CD4-positive, alpha-beta memory T cell (primary cell): Measurements from ENCODE around the gene BTBD3. TPM values are rescaled to one million over a fixed set of nuclear protein-coding genes. Genes with fewer than 3 reads are reported as not detected.

Experiments
- CTCF ChIA-PET: fragments of 350-600 bp; sonication (Branson Sonifier 250); formaldehyde crosslinking; loops from one replicate; lab custom pipeline; 2021; ENCODE audit warnings: inconsistent platforms; ENCODE audit not compliant: partially characterized antibody; lab: Charles Lee
- POLR2A ChIA-PET: fragments of 350-600 bp; sonication (Branson Sonifier 250); formaldehyde crosslinking; loops from one replicate; lab custom pipeline; 2021; ENCODE audit not compliant: partially characterized antibody; lab: Charles Lee
- DNase-seq, 5 donors: peaks; one replicate each; pipeline versions ENCODE4 v3.0.0 to v3.0.0-alpha.2; 2020 to 2022; ENCODE audit warnings: mixed read lengths in 1 of 5
- H3K27ac ChIP-seq: one replicate; pipeline ENCODE4 v1.7.0; 2013; ENCODE audit warnings: low read depth, low read length
- H3K27me3 ChIP-seq: 2 replicates; pipeline ENCODE4 v1.7.0; 2013; ENCODE audit warnings: mild to moderate bottlenecking, low read length, moderate library complexity; ENCODE audit not compliant: insufficient read depth
- H3K36me3 ChIP-seq: 2 replicates; pipeline ENCODE4 v1.7.0; 2013; ENCODE audit warnings: mild to moderate bottlenecking, low read length, moderate library complexity; ENCODE audit not compliant: insufficient read depth
- H3K4me1 ChIP-seq: 2 replicates; pipeline ENCODE4 v1.7.0; 2013; ENCODE audit warnings: mild to moderate bottlenecking, low read length, moderate library complexity; ENCODE audit not compliant: insufficient read depth
- H3K4me3 ChIP-seq, 2 donors: one replicate each; pipeline ENCODE4 v1.7.0; 2013; ENCODE audit warnings: low read length in 2 of 2, mild to moderate bottlenecking in 1 of 2
- H3K9me3 ChIP-seq, 2 donors: one replicate each; pipeline ENCODE4 v1.7.0; 2013; ENCODE audit warnings: low read length in 2 of 2, control low read depth in 1 of 2; ENCODE audit not compliant: control insufficient read depth in 1 of 2
- H3K27ac Mint-ChIP-seq, 7 donors: one replicate each; pipeline ENCODE4 v1.8.0; 2020 to 2021; ENCODE audit warnings: mixed read lengths in 7 of 7, mild to moderate bottlenecking in 6 of 7, inconsistent platforms in 3 of 7, moderate library complexity in 3 of 7
- H3K27me3 Mint-ChIP-seq, 2 donors: one replicate each; pipeline ENCODE4 v1.8.0; 2020 to 2021; ENCODE audit warnings: mixed read lengths in 2 of 2
- H3K36me3 Mint-ChIP-seq, 2 donors: one replicate each; pipeline ENCODE4 v1.8.0; 2020 to 2021; ENCODE audit warnings: mixed read lengths in 2 of 2, inconsistent platforms in 1 of 2, mild to moderate bottlenecking in 1 of 2
- H3K4me1 Mint-ChIP-seq, 4 donors: one replicate each; pipeline ENCODE4 v1.8.0; 2020 to 2021; ENCODE audit warnings: mixed read lengths in 4 of 4, mild to moderate bottlenecking in 1 of 4
- H3K4me3 Mint-ChIP-seq, 8 donors: one replicate each; pipeline ENCODE4 v1.8.0; 2020 to 2021; ENCODE audit warnings: mixed read lengths in 8 of 8, mild to moderate bottlenecking in 7 of 8, moderate library complexity in 6 of 8, inconsistent platforms in 3 of 8
- H3K9me3 Mint-ChIP-seq, 8 donors: one replicate each; pipeline ENCODE4 v1.8.0; 2020 to 2021; ENCODE audit warnings: mixed read lengths in 8 of 8, mild to moderate bottlenecking in 5 of 8, inconsistent platforms in 3 of 8, moderate library complexity in 1 of 8
- intact Hi-C: fragments of 100-400 bp; cut with micrococcal nuclease; formaldehyde crosslinking; loops from one replicate; pipeline ENCODE4 v1.15.1; 2023
- polyA plus RNA-seq, 2 donors: library from polyadenylated mRNA; unstranded; fragments of 300-500 nt; fragmentation: Illumina TruSeq; gene quantifications; one replicate each; pipeline ENCODE4 v1.2.3, GENCODE V29; 2021
- total RNA-seq, 2 experiments: library from RNA; stranded (reverse); gene quantifications; one replicate each; pipeline ENCODE4 v1.2.3, GENCODE V29; 2021

BTBD3 gene
- total and polyA plus RNA-seq, 4 experiments from 2014 or later: 0.70 to 1.4 (median 0.78) TPM; not detected in 1

DNA sequence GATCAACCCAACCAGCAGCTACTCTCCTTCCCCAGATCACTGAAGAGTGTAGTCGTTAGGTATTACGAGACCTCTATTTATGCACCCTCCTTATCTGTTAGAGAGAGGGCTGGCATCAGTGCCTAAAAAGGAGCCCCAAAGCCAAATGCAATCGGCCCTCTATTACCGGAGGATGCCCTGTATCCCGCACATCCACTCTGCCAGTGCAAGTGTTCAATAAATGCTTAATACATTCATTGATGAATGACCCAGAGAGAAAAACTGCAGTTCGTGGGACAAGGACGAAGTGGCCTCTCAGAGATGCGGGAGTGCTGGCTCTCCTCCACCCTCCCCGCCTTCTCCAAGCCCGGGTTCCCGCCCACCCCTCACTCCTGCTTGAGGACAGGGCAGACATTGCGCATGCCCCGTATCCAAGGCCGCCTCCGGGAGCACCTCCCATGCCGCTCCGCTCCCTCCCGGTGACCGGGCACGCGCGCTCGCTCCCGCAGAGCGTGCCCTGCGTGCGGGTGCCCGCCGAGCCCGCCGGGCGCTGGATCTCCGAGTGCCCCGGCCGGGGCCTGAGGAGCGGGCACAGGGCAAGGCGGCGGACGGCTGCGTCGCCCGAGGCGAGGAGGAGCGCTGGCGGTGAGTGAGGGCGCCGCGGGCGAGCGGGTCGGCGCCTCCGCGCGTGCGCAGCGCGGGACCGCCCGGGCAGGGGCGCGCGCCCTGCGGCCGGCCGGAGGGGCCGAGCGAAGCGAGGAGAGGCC lies 27.2 kb upstream of the BTBD3 start:
- Mint-ChIP-seq H3K4me1 (peaks cover 0 to 13% (median 6%) of the 10 kb centered on the region in 4 donors), H3K27me3 (peaks cover 8 to 18% of the 10 kb centered on the region in 2 donors), H3K4me3 (peak overlapping the region; percentile 5 to 77 (median 70)), H3K36me3 (no peaks in the 10 kb centered on the region), H3K27ac (no peak overlapping the region), H3K9me3 (peaks cover 0 to 19% (median 8%) of the 10 kb centered on the region in 8 donors)
- Histone ChIP-seq H3K9me3 (no peaks in the 10 kb centered on the region), H3K4me3 (no peak overlapping the region), H3K27ac (no peak overlapping the region), H3K27me3 (no peaks in the 10 kb centered on the region), H3K4me1 (no peaks in the 10 kb centered on the region), H3K36me3 (no peaks in the 10 kb centered on the region)
- POLR2A ChIA-PET: no interaction called here
- intact Hi-C loops: no loop called here
- CTCF ChIA-PET: no interaction called here
- DNase-seq: peak in 2 of 5 donors; percentile 9 to 20

GRCh38 chr20:11891077-11891775 lies 26.5 kb upstream of the BTBD3 start:
- Histone ChIP-seq H3K4me1 (no peaks in the 10 kb centered on the region), H3K27me3 (no peaks in the 10 kb centered on the region), H3K27ac (no peak overlapping the region), H3K36me3 (no peaks in the 10 kb centered on the region), H3K9me3 (no peaks in the 10 kb centered on the region), H3K4me3 (no peak overlapping the region)
- intact Hi-C loops: no loop called here
- peak overlapping the region in 2 of 7 donors; percentile 8 to 29 for H3K27ac Mint-ChIP-seq
- H3K36me3 Mint-ChIP-seq: no peaks in the 10 kb centered on the region
- POLR2A ChIA-PET: no interaction called here
- DNase-seq: no peak
- CTCF ChIA-PET: no interaction called here
- peaks cover 8 to 18% of the 10 kb centered on the region in 2 donors for H3K27me3 Mint-ChIP-seq
- H3K4me1 Mint-ChIP-seq: peaks cover 0 to 13% (median 6%) of the 10 kb centered on the region in 4 donors
- peaks cover 1 to 19% (median 9%) of the 10 kb centered on the region in 8 donors for H3K9me3 Mint-ChIP-seq
- H3K4me3 Mint-ChIP-seq: peak overlapping the region; percentile 43 to 82 (median 74)

DNA sequence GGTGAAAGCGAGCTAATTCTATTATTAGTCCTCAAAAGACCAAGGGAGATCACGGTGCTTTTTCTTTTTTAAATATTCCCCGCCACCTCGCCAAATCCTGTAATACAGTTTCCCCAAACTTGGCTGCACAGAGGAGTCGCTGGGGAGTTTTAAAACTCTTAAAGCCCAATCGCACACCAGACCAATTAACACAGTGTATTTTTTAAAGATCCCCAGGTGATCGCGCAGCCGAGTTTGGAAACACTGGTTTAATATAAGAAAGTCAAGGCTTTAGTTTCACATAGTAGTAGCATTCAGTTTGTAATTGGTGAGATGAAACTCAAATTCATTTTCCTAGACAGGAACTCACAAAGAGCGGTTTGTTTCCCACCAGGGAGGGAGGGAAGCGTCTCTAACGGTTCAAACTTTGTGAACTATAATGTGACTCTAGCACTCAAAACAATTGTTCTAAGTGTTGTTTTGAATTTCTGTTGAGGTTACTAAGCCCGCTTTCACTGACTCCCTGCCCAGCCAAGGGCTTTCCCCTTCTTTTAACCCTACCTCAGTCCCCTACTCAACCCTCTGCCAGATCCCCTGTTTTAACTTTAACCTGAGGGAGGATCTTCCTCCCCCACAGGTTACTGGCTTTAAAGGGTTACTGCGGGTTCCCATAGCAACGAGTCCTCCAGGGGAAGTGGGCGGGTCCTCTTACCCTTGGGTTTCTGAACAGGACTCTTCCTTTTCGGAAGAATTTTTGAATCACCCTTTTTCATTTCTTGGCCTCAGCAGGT lies 25.7 kb upstream of the BTBD3 start:
- ChIA-PET POLR2A (no interaction called here), CTCF (no interaction called here)
- H3K36me3 Mint-ChIP-seq: no peaks in the 10 kb centered on the region
- DNase-seq: peak in 4 of 5 donors; percentile 4 to 21 (median 11)
- H3K4me3 ChIP-seq: no peak overlapping the region
- H3K27me3 Mint-ChIP-seq: peaks cover 8 to 18% of the 10 kb centered on the region in 2 donors
- H3K27ac ChIP-seq: no peak overlapping the region
- peak overlapping the region; percentile 43 to 82 (median 74) for H3K4me3 Mint-ChIP-seq
- H3K4me1 ChIP-seq: no peaks in the 10 kb centered on the region
- H3K9me3 Mint-ChIP-seq: peaks cover 1 to 19% (median 10%) of the 10 kb centered on the region in 8 donors
- H3K27ac Mint-ChIP-seq: peak overlapping the region in 3 of 7 donors; percentile 8 to 53 (median 29)
- H3K4me1 Mint-ChIP-seq: peaks cover 0 to 13% (median 6%) of the 10 kb centered on the region in 4 donors
- no peaks in the 10 kb centered on the region for H3K27me3 ChIP-seq
- no peaks in the 10 kb centered on the region for H3K9me3 ChIP-seq
- H3K36me3 ChIP-seq: no peaks in the 10 kb centered on the region
- intact Hi-C loops: no loop called here

GRCh38 chr20:11894062-11894461 lies 23.6 kb upstream of the BTBD3 start:
- no peaks in the 10 kb centered on the region for H3K36me3 Mint-ChIP-seq
- peaks cover under 1 to 23% (median 9%) of the 10 kb centered on the region in 8 donors for H3K9me3 Mint-ChIP-seq
- Histone ChIP-seq H3K4me1 (no peaks in the 10 kb centered on the region), H3K9me3 (no peaks in the 10 kb centered on the region), H3K4me3 (no peak overlapping the region), H3K27ac (no peak overlapping the region), H3K36me3 (no peaks in the 10 kb centered on the region), H3K27me3 (no peaks in the 10 kb centered on the region)
- intact Hi-C loops: no loop called here
- CTCF ChIA-PET: no interaction called here
- no peak for DNase-seq
- peaks cover 8 to 15% of the 10 kb centered on the region in 2 donors for H3K27me3 Mint-ChIP-seq
- POLR2A ChIA-PET: no interaction called here
- H3K4me1 Mint-ChIP-seq: peaks cover 0 to 13% (median 6%) of the 10 kb centered on the region in 4 donors
- H3K27ac Mint-ChIP-seq: no peak overlapping the region
- H3K4me3 Mint-ChIP-seq: no peak overlapping the region

- Histone ChIP-seq H3K9me3 (no peaks in the 10 kb centered on the region), H3K36me3 (no peaks in the 10 kb centered on the region), H3K4me3 (no peak overlapping the region), H3K4me1 (no peaks in the 10 kb centered on the region), H3K27ac (no peak overlapping the region), H3K27me3 (no peaks in the 10 kb centered on the region)
- DNase-seq: no peak
- Mint-ChIP-seq H3K27me3 (peaks cover 4 to 5% of the 10 kb centered on the region in 2 donors), H3K27ac (no peak overlapping the region), H3K9me3 (peaks cover 0 to 21% (median 9%) of the 10 kb centered on the region in 8 donors), H3K4me1 (peaks cover 0 to 8% (median 4%) of the 10 kb centered on the region in 4 donors), H3K4me3 (no peak overlapping the region), H3K36me3 (no peaks in the 10 kb centered on the region)
- CTCF ChIA-PET: no interaction called here
- intact Hi-C loops: no loop called here
- POLR2A ChIA-PET: no interaction called here
Observed at GRCh38 chr20:11895861-11896387, 21.8 kb upstream of the BTBD3 start.

GRCh38 chr20:11901127-11901526 lies 16.6 kb upstream of the BTBD3 start:
- ChIA-PET POLR2A (no interaction called here), CTCF (no interaction called here)
- no peaks in the 10 kb centered on the region for H3K36me3 Mint-ChIP-seq
- Histone ChIP-seq H3K4me1 (no peaks in the 10 kb centered on the region), H3K27ac (no peak overlapping the region), H3K9me3 (no peaks in the 10 kb centered on the region), H3K4me3 (no peak overlapping the region), H3K36me3 (no peaks in the 10 kb centered on the region), H3K27me3 (no peaks in the 10 kb centered on the region)
- no peak overlapping the region for H3K4me3 Mint-ChIP-seq
- peaks cover 0 to 16% (median 6%) of the 10 kb centered on the region in 8 donors for H3K9me3 Mint-ChIP-seq
- no peak overlapping the region for H3K27ac Mint-ChIP-seq
- H3K27me3 Mint-ChIP-seq: no peaks in the 10 kb centered on the region
- H3K4me1 Mint-ChIP-seq: no peaks in the 10 kb centered on the region
- intact Hi-C loops: no loop called here
- no peak for DNase-seq
